ENCODE data around the gene TMEM259.

TMEM259 gene

DNA sequence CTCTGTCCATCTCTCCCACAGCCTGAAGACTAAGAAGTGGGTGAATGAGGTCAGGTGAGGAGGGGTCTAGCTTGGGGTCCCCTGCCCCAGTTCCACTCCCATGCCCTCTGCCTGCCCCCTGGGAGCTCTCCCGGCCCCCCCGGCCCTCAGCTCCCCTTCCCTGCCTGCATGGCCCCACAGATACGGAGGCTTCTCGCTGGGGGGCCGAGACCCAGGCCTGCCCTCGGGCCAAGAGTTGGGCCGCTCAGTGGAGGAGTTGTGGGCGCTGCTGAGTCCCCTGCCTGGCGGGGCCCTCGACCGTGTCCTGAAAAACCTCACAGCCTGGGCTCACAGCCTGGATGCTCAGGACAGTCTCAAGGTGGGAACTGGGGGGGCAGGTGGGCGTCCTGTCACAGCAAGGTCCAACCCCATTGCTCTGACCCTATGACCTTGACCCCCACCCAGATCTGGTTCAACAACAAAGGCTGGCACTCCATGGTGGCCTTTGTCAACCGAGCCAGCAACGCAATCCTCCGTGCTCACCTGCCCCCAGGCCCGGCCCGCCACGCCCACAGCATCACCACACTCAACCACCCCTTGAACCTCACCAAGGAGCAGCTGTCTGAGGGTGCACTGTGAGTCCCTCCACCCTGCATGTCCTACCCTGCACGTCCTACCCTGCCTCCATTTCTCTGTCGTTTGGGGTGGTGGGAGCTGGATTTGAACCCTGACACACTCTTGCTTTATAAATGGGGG is 35.1 kb upstream of the TMEM259 start:
- no peak for DNase-seq (ENCODE audit: low read depth in 2 of 2)

DNA sequence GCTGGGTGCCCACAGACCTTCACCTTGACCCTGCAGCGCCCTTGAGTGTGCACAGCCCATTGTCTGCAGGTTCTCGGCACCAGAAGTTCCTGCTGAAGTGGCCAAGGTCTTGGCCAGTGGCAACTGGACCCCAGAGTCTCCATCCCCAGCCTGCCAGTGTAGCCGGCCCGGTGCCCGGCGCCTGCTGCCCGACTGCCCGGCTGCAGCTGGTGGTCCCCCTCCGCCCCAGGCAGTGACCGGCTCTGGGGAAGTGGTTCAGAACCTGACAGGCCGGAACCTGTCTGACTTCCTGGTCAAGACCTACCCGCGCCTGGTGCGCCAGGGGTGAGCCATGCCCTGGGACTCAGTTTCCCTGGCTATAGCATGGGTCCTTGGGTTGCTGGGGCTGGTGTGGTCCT is 34.1 kb upstream of the TMEM259 start:
- DNase-seq (ENCODE audit: low read depth in 2 of 2): no peak

DNA sequence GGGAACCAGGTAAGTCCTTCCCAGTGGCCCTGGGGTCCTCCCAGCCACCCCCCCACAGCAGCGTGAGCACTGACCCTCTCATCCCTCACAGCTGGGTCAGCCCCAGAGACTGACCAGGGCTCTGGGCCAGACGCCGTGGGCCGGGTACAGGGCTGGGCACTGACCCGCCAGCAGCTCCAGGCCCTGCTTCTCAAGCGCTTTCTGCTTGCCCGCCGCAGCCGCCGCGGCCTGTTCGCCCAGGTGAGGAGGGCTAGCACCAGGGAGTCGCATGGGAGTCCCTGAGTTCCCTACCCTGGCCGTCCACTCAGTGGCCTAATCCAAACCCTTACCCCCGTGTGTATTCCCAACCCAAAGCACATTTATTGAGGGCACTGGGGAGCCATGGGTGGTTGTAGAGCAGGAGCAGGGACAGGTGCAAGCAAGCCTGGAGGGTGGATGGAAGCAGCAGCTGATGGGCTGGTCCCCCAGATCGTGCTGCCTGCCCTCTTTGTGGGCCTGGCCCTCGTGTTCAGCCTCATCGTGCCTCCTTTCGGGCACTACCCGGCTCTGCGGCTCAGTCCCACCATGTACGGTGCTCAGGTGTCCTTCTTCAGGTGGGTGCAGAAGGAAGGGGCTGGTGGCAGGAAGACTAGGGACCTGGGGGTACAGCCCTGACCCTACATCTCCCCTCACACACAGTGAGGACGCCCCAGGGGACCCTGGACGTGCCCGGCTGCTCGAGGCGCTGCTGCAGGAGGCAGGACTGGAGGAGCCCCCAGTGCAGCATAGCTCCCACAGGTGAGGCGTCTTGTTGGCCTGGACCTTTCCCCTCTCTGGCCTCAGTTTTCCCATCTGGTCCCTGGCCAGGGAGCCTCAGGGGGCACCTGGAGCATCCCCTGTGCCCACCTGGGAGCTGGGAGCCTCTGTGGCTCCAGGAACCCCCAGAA is 33.4 kb upstream of the TMEM259 start:
- no peak for DNase-seq (ENCODE audit: low read depth in 2 of 2)

DNA sequence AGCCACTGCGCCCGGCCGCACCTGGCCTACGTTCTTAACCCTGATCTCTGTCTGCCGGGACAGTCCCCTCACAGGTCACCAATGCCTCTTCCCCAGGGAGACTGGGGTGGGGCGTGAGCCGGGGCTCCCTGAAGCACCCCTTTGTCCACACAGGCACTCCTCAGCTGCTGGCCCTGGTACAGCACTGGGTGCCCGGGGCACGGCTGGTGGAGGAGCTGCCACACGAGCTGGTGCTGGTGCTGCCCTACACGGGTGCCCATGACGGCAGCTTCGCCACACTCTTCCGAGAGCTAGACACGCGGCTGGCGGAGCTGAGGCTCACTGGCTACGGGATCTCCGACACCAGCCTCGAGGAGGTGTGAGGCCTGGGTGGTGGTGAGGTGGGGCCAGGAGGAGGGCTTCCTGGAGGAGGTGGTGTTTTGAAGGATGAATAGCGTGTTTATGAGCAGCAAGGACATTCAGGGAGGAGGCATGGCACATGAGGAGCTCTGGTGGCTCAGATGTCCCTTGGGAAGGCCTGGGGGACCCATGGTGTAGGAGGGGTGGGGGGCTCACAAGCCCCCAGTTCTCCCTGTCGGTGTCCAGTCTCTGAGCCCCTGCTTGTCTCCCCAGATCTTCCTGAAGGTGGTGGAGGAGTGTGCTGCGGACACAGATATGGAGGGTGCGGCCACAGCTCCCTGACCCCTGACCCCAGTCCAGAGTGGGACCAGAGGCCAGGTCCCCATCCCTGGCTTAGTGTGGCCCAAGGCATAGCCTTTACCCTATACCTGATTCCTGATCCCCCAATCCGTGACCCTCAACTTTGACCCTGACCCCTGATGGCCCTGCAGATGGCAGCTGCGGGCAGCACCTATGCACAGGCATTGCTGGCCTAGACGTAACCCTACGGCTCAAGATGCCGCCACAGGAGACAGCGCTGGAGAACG is 32.5 kb upstream of the TMEM259 start:
- DNase-seq (ENCODE audit: low read depth in 2 of 2): no peak

DNA sequence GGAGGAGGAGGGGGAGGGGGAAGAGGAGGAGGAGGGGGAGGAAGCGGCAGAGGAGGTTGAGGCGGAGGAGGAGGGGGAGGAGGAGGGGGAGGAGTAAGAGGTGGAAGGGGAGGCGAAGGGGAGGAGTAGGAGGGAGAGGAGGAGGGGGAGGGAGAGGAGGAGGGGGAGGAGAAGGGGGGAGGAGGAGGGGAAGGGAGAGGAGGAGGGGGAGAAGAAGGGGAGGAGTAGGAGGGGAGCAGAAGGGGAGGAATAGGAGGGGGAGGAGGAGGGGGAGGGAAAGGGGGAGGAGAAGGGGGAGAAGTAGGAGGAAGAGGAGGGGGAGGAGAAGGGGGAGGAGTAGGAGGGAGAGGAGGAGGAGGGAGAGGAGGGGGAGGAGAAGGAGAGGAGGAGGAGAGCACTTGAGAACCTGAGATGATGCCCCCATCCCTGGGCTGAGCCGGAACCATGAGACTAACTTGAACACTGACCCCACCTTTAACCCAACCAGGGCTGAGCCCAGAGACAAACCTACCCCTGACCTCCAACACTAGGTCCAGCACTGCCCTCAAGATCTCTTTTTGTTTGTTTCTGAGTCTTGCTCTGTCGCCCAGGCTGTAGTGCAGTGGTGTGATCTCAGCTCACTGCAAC is 31.5 kb upstream of the TMEM259 start:
- no peak for DNase-seq (ENCODE audit: low read depth in 2 of 2)

DNA sequence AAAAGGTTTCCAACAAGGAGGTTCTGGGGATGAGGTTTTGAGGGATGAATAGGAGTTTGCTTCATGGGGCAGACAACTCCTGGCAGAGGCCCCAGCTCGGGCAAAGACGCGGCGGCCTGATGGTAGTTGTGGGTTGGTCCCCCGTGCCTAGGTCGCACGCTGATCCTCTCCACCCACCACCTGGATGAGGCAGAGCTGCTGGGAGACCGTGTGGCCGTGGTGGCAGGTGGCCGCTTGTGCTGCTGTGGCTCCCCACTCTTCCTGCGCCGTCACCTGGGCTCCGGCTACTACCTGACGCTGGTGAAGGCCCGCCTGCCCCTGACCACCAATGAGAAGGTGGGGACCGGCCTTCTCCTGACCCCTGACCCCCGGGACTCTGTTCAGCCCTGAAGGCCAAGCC is 30.9 kb upstream of the TMEM259 start:
- DNase-seq (ENCODE audit: low read depth in 2 of 2): no peak

DNA sequence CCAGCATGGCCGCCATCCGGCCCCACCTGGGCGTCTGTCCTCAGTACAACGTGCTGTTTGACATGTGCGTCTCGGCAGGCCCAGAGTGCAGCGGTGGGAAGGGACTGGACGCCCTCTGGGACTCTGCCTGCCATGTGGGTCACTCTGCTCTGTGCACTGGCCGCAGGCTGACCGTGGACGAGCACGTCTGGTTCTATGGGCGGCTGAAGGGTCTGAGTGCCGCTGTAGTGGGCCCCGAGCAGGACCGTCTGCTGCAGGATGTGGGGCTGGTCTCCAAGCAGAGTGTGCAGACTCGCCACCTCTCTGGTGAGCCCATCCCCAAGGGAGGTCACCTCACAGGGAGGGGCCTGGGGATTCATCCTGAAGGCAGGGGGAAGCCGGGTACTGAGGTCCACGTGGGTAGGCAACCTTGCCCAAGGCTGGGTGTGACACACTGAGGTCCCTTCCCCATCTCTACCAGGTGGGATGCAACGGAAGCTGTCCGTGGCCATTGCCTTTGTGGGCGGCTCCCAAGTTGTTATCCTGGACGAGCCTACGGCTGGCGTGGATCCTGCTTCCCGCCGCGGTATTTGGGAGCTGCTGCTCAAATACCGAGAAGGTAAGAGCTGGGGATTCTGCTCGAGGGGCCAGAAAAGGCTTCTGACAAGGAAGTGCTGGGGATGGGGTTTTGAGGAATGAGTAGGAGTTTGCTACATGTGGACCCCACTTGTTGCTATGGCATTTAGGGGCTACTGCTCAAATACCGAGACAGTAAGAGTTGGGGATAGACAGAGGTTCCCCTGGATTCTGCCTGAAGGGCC is 30.3 kb upstream of the TMEM259 start:
- no peak for DNase-seq (ENCODE audit: low read depth in 2 of 2)

DNA sequence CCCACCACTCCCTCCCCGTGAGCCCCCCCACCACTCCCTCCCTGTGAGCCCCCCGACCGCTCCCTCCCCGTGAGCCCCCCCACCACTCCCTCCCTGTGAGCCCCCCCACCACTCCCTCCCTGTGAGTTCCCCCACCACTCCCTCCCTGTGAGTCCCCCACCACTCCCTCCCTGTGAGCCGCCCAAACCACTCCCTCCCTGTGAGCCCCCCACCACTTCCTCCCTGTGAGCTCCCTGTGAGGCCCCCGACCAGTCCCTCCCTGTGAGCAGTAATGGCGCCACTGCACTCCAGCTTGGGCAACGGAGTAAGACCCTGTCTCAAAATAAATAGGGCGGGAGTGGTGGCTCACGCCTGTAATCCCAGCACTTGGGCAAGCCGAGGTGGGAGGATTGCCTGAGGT is 28.9 kb upstream of the TMEM259 start:
- DNase-seq (ENCODE audit: low read depth in 2 of 2): no peak

DNA sequence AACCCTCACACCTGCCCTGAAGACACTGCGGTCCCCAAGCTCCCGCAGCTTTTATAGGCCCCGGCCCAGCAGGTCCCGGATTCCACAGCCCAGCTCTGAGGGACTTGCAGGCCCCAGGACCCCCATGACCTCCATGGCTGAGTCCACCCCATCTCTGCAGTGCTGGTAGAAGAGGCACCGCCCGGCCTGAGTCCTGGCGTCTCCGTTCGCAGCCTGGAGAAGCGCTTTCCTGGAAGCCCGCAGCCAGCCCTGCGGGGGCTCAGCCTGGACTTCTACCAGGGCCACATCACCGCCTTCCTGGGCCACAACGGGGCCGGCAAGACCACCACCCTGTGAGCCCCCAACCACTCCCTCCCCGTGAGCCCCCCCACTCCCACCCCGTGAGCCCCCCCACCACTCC is 28.2 kb upstream of the TMEM259 start:
- DNase-seq (ENCODE audit: low read depth in 2 of 2): no peak

DNA sequence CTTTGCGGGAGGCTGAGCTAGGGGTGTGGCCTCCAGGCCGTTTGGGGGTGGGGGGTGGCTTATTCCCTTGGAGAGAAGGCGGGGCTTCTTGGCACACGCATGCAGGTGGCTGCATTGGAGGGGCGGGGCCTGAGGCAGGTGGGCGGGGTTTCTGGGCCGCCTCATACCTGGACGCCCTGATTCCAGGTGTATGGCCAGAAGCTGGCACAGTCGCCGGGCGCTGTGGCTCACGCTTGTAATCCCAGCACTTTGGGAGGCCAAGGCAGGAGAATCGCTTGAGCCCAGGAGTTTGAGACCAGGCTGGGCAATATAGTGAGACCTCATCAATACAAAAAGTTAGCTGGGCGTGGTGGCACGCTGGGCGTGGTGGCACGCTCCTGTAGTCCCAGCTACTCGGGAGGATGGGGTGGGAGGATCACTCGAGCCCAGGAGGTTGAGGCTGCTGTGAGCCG is 26.8 kb upstream of the TMEM259 start:
- no peak for DNase-seq (ENCODE audit: low read depth in 2 of 2)

DNA sequence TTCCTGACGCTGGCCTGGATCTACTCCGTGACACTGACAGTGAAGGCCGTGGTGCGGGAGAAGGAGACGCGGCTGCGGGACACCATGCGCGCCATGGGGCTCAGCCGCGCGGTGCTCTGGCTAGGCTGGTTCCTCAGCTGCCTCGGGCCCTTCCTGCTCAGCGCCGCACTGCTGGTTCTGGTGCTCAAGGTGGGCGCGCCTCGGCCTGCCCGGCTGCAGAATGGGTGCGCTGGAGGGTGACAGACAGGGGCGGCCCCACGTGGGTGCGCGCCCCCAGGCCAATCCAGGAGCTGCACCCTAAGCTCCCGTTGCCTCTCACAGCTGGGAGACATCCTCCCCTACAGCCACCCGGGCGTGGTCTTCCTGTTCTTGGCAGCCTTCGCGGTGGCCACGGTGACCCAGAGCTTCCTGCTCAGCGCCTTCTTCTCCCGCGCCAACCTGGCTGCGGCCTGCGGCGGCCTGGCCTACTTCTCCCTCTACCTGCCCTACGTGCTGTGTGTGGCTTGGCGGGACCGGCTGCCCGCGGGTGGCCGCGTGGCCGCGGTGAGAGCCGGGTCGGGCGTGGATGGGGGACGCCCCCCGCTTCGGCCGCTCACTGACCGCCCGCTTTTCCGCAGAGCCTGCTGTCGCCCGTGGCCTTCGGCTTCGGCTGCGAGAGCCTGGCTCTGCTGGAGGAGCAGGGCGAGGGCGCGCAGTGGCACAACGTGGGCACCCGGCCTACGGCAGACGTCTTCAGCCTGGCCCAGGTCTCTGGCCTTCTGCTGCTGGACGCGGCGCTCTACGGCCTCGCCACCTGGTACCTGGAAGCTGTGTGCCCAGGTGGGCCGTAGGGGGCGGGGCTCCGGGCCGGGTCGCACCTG is 26.1 kb upstream of the TMEM259 start:
- DNase-seq (ENCODE audit: low read depth in 2 of 2): no peak

DNA sequence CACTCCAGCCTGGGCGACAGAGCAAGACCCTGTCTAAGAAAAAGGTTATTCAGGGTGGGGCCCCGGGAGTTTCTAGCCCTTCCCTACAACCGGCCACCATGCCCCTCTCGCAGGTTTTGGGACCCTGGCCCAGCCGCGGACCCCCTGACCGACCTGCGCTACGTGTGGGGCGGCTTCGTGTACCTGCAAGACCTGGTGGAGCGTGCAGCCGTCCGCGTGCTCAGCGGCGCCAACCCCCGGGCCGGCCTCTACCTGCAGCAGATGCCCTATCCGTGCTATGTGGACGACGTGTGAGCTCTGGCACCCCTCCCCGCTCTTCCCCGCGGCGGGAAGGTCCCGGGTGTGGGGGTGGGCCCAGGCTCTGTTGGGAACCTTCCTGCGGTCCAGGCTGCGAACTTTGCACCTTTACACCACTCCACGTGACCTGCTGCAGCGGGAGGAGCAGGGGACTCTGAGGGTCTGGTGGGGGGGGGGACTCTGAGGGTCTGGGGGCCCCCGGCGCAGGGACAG is 25.2 kb upstream of the TMEM259 start:
- no peak for DNase-seq (ENCODE audit: low read depth in 2 of 2)

DNA sequence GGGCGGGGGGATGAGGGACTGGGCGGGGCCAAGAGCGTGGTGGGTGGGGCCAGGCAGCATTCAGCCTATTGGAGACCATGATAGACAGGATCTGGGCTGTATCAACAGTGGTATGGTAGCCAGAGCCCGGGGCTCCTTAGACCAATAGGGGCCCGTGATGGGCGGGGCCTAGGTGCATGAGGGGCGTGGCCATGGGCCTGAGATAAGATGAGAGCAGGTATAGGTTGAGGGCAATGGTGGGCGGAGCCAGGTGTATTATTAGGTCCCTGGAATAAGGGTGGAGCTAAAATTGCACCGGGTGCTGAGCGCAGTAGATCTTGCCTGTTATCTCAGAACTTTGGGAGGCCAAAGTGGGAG is 24.3 kb upstream of the TMEM259 start:
- peak; percentile 70 to 79 for DNase-seq (ENCODE audit: low read depth in 2 of 2)

DNA sequence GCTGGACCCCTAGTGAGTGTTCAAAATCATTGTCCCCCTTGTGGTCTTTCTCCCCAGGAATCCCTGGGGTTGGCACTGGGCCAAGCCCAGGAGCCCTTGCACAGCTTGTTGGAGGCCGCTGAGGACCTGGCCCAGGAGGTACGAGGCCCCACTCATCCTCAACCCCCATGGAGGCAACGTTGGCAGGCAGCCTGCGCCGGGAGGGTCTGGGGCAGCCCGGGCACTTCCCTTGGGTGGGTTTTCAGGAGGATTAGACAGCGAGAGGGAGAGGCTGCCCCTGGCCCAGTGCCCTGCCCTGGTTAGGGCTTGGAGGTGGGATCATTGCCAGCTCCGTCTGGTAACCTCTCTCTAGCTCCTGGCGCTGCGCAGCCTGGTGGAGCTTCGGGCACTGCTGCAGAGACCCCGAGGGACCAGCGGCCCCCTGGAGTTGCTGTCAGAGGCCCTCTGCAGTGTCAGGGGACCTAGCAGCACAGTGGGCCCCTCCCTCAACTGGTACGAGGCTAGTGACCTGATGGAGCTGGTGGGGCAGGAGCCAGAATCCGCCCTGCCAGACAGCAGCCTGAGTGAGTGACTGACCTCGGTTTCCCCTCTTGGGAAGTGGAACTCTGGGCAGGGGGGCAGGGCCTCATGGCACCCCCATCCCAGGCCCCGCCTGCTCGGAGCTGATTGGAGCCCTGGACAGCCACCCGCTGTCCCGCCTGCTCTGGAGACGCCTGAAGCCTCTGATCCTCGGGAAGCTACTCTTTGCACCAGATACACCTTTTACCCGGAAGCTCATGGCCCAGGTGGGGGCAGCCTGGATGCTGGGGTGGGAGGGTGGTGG is 22.0 kb upstream of the TMEM259 start:
- no peak for DNase-seq (ENCODE audit: low read depth in 2 of 2)

DNA sequence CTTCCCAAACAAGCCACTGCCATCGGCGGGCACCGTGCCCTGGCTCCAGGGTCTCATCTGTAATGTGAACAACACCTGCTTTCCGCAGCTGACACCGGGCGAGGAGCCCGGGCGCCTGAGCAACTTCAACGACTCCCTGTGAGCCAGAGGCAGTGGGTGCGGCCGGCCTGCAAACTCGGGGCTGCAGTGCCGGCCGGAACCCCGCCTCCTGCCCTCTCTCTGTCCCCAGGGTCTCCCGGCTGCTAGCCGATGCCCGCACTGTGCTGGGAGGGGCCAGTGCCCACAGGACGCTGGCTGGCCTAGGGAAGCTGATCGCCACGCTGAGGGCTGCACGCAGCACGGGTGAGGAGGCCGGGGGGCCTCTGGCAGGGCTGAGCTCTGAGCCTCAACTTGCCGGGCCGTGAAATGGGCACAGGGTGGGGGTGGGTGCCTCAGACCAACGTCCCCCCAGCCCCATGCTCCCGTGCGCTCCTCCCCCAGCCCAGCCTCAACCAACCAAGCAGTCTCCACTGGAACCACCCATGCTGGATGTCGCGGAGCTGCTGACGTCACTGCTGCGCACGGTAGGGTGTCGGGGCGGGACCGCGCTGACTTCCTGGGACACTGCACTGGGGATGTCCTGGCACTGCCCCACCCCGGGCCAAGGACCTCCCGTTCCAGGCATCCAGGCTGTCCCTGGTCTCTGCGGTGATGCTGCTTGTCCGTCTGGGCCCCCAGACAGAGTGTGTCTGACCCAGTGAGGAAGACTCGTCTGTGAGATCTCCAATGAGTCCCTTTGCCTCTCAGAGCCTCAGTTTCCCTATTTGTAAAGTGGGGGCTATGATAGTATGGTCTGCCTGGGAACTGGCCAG is 21.1 kb upstream of the TMEM259 start:
- no peak for DNase-seq (ENCODE audit: low read depth in 2 of 2)

DNA sequence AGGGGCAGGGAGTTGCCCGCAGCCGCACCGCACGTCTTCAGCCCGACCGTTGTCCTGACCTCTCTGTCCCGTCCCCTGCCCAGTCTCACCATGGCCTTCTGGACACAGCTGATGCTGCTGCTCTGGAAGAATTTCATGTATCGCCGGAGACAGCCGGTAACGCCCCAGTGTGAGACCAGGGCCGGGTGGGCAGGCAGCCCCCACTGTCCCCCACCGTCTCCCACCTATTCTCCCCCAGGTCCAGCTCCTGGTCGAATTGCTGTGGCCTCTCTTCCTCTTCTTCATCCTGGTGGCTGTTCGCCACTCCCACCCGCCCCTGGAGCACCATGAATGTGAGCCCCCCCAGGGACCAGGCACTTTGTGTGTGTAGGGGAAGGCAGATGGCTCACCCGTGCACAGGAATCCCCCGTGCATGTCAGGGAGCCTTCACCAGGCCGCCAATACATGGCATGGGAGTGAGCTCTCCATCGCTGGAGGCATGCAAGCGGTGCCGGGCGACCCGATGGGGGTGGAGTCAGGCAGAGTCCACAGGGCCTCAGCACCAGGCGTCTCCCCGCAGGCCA is 20.4 kb upstream of the TMEM259 start:
- no peak for DNase-seq (ENCODE audit: low read depth in 2 of 2)

Measured in stimulated activated CD8-positive, alpha-beta memory T cell treated with anti-CD3 and anti-CD28 coated beads, Interleukin-15, amount 100 ng/mL, for 48 hours (primary cell).